Measurements from ENCODE around the gene TRAPPC8.
"Not testable (repeated sequence)": the region's sequence is repeated elsewhere in the genome, so short reads cannot be mapped to it uniquely, and the experiment has no call there.

Gene TRAPPC8

GRCh38 chr18:31821545-31822171, 121.3 kb downstream of the TRAPPC8 start:
- no peak for TF ChIP-seq CTCF (IDR thresholded peaks at IDR 0.05; ENCODE audit: insufficient read depth, low read length, poor library complexity, severe bottlenecking)
- Histone ChIP-seq H3K36me3 (ENCODE audit: control insufficient read depth, insufficient read depth, low read length) (no peaks in the 10 kb centered on the region), H3K27me3 (replicated peaks; ENCODE audit: control insufficient read depth, insufficient read depth, low read length) (no peaks in the 10 kb centered on the region), H3K4me3 (replicated peaks; ENCODE audit: low read depth, low read length) (no peak overlapping the region)
- no peak for DNase-seq (ENCODE audit: extremely low read depth, insufficient read length)

GRCh38 chr18:31819925-31820229, 123.1 kb downstream of the TRAPPC8 start:
- DNase-seq (ENCODE audit: extremely low read depth, insufficient read length), result no peak
- H3K27me3 ChIP-seq (replicated peaks; ENCODE audit: control insufficient read depth, insufficient read depth, low read length), result no peaks in the 10 kb centered on the region
- H3K36me3 ChIP-seq (ENCODE audit: control insufficient read depth, insufficient read depth, low read length), result no peaks in the 10 kb centered on the region
- TF ChIP-seq CTCF (IDR thresholded peaks at IDR 0.05; ENCODE audit: insufficient read depth, low read length, poor library complexity, severe bottlenecking), result no peak
- no peak overlapping the region for H3K4me3 ChIP-seq (replicated peaks; ENCODE audit: low read depth, low read length)

GRCh38 chr18:31819106-31819924, 123.6 kb downstream of the TRAPPC8 start:
- no peak for DNase-seq (ENCODE audit: extremely low read depth, insufficient read length)

GRCh38 chr18:31814132-31814531, 128.8 kb downstream of the TRAPPC8 start:
- no peaks in the 10 kb centered on the region for H3K36me3 ChIP-seq (ENCODE audit: control insufficient read depth, insufficient read depth, low read length)

More at GRCh38 chr18:31819106-31819924, 123.6 kb downstream of the TRAPPC8 start:
- H3K4me3 ChIP-seq (replicated peaks; ENCODE audit: low read depth, low read length), result no peak overlapping the region
- H3K36me3 ChIP-seq (ENCODE audit: control insufficient read depth, insufficient read depth, low read length), result no peaks in the 10 kb centered on the region
- peak; percentile 64 for TF ChIP-seq CTCF (IDR thresholded peaks at IDR 0.05; ENCODE audit: insufficient read depth, low read length, poor library complexity, severe bottlenecking)
- no peaks in the 10 kb centered on the region for H3K27me3 ChIP-seq (replicated peaks; ENCODE audit: control insufficient read depth, insufficient read depth, low read length)

GRCh38 chr18:31810336-31811130, 132.4 kb downstream of the TRAPPC8 start:
- DNase-seq (ENCODE audit: extremely low read depth, insufficient read length); H3K36me3 ChIP-seq (ENCODE audit: control insufficient read depth, insufficient read depth, low read length); H3K27me3 ChIP-seq (replicated peaks; ENCODE audit: control insufficient read depth, insufficient read depth, low read length); H3K4me3 ChIP-seq (replicated peaks; ENCODE audit: low read depth, low read length): not testable (repeated sequence)

More at GRCh38 chr18:31814132-31814531, 128.8 kb downstream of the TRAPPC8 start:
- Histone ChIP-seq H3K4me3 (replicated peaks; ENCODE audit: low read depth, low read length) (no peak overlapping the region), H3K27me3 (replicated peaks; ENCODE audit: control insufficient read depth, insufficient read depth, low read length) (no peaks in the 10 kb centered on the region)
- no peak for TF ChIP-seq CTCF (IDR thresholded peaks at IDR 0.05; ENCODE audit: insufficient read depth, low read length, poor library complexity, severe bottlenecking)
- DNase-seq (ENCODE audit: extremely low read depth, insufficient read length), result no peak

GRCh38 chr18:31809049-31809448, 133.9 kb downstream of the TRAPPC8 start:
- H3K36me3 ChIP-seq (ENCODE audit: control insufficient read depth, insufficient read depth, low read length); DNase-seq (ENCODE audit: extremely low read depth, insufficient read length); H3K4me3 ChIP-seq (replicated peaks; ENCODE audit: low read depth, low read length); H3K27me3 ChIP-seq (replicated peaks; ENCODE audit: control insufficient read depth, insufficient read depth, low read length): not testable (repeated sequence)
